Measurements from ENCODE around the gene SYT2.

DNA sequence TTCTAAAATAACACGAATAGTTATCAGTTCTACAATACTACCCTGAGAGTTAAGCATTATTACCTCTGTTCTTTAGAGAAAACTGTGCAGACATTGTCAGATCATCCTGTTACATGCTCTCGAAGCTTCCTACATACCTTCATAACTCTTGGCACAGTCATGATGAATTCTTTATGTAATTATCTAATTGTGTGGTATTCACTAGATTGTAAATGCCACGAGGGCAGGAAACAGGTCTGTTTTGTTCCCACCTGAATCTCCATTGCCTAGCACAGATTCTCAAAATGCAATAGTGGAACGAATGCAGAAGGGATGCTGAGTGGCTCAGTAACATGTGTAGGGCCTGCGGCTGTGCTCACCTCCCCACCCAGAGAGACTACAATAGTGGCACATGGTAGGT lies 3.4 kb downstream of the SYT2 start:
- TF ChIP-seq, protein P1, sequence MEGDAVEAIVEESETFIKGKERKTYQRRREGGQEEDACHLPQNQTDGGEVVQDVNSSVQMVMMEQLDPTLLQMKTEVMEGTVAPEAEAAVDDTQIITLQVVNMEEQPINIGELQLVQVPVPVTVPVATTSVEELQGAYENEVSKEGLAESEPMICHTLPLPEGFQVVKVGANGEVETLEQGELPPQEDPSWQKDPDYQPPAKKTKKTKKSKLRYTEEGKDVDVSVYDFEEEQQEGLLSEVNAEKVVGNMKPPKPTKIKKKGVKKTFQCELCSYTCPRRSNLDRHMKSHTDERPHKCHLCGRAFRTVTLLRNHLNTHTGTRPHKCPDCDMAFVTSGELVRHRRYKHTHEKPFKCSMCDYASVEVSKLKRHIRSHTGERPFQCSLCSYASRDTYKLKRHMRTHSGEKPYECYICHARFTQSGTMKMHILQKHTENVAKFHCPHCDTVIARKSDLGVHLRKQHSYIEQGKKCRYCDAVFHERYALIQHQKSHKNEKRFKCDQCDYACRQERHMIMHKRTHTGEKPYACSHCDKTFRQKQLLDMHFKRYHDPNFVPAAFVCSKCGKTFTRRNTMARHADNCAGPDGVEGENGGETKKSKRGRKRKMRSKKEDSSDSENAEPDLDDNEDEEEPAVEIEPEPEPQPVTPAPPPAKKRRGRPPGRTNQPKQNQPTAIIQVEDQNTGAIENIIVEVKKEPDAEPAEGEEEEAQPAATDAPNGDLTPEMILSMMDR (IDR thresholded peaks at IDR 0.05; ENCODE audit: borderline replicate concordance, extremely low read depth, low read length, poor library complexity, severe bottlenecking) = no peak
- TF ChIP-seq EZH2 (IDR thresholded peaks at IDR 0.05; ENCODE audit: borderline replicate concordance, low read depth, low read length, severe bottlenecking) = no peak

All from DND-41 (cell line).